Stimulated activated CD4-positive, alpha-beta T cell treated with anti-CD3 and anti-CD28 coated beads, TNF-alpha, amount 100 ng/mL, for 24 hours (primary cell): ENCODE measurements around the gene PSMD8.
"Not testable (repeated sequence)": the region's sequence is repeated elsewhere in the genome, so short reads cannot be mapped to it uniquely, and the experiment has no call there.

Experiments used
- DNase-seq, 3 experiments: peaks; one replicate each; pipeline ENCODE4 v3.0.0-alpha.2; 2020; ENCODE audit warnings: low read depth in 3 of 3

The PSMD8 gene

DNA sequence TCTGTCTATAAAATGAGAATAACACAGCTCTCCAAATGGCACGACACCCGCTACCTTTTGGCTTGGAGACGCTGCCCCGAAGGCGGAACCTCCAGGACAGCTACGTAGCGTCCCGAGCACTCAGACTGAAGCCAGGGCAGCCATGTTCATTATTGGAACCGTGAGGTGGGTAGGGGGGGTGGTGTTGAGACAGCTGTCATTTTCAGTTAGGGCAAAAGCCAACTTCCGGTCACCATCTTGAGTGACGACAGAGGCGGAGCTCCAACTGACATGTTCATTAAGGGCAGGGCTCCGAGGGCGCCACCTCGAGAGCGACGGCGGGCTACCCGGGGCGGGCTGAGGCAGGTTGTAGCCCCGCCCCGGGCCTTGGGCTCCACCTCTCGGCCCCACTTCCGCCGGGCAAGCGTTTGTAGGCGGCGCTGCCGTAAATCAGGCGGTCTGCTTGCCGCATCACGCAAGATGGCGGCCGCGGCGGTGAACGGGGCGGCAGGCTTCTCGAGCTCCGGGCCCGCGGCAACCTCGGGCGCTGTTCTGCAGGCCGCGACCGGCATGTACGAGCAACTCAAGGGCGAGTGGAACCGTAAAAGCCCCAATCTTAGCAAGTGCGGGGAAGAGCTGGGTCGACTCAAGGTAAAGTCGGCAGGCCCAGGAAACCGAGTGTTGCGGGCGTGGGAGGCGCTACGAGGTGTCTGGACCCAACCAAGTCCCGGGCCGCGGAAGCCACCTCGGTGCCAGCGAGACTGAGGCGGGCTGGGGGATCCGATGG, at the start of gene PSMD8:
PSMD8 (plus strand) TSS at position 240 of the 766 bp plus-strand sequence; CDS start at position 271, 31 bp downstream.
- DNase-seq: peak; percentile 96 to 98 (median 96)

GRCh38 chr19:38326591-38326990, 47.8 kb upstream of the PSMD8 start:
- no peak for DNase-seq

DNA sequence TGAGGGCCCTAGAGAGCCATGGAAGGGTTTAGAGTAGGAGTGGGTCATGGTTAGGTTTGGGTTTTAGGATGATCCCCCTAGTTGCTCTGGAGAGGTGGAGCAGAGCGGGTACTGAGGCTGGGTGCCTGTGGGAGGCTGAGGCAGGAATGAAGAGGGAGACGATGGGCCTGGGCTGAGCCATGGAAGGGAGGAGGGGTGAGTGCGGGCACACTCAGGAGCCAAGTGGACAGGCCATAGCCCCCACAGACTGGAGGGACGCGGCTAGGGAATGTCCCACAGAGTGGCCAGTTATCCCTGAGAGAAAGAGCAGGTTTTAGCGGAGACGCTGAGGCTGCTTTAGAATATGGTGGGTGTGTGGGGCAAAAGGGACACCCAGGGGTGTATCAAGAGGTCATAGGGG, 44.7 kb upstream of the PSMD8 start:
- DNase-seq: no peak

- no peak for DNase-seq
Observed at GRCh38 chr19:38331728-38332127, 42.6 kb upstream of the PSMD8 start.

DNA sequence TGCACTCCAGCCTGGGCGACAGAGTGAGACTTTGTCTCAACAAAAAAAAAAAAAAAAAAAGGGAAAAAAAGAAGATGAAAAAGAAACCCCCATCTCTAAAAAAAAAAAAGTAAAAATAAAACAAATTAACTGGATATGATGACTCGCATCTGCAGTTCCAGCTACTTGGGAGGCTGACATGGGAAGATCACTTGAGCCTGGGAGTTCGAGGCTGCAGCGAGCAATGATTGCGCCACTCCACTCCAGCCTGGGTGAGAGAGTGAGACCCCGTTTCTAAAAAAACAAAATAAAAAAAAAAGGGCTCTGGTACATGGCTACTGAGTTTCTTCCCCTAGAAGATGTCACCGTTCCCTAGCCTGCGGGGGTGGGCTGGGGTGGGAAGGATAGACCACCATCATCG, 41.1 kb upstream of the PSMD8 start:
- no peak for DNase-seq

DNA sequence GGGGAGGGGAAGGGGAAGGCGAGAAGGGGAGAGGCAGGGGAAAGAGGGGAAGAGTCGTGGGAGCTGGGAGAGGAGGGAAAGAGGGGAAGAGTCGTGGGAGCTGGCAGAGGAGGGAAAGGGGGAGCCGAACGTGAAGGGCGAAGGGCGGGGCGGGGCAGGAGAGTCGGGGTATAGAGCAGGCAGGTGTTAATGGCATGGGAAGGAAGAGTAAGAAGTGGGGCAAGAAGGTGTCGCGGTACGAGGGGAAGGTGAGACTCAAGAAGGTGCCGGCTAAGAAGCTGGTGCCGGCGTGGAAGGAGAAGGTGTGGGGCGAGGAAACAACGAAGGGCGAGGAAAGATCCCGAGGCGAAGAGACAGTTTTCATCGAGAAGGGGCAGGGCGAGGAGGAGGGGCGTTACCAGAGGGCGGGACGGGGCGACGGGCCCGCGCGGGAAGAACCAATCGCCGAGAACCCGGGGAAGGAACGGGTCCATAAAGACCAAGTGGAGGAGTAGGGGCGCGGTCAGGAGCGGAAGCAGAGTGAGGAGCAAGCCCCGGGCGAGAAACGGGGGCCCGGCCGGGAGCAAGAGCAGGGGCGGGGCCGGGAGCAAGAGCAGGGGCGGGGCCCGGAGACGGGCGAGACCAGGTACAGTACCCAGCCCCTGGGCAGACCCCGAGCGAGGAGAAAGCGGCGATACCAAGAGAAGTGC, 38.3 kb upstream of the PSMD8 start:
- DNase-seq: peak; percentile 91 to 97 (median 92)

DNA sequence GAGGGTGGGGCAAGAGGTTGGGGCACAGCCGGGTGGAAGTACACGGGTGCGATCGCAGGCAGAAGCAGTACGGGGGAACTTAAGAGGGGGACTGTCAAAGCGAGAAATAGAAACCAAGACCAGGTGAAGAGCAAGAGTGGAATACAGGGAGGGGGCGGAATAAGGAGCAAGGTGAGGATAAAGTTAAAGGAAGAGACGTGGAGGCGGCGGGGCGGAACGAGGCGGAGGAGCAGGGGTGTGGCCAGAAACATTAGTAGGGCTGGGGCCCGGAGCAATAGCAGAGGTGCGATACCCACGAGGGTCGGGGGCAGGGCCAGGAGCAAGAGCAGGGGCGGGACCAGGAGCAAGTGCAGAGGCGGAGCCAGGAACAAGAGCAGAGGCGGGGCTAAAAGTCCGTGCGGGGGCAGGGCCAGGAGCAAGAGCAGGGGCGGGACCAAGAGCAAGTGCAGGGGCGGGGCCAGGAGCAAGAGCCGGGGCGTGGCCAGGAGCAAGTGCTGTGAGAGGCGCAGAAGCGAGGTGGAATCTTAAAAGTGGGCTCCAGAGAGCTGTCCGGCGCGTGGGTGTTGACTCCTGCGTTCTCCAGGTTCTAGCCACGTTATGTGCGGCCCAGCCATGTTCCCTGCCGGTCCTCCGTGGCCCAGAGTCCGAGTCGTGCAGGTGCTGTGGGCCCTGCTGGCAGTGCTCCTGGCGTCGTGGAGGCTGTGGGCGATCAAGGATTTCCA, 37.6 kb upstream of the PSMD8 start:
- DNase-seq: peak; percentile 89 to 96 (median 95)

DNA sequence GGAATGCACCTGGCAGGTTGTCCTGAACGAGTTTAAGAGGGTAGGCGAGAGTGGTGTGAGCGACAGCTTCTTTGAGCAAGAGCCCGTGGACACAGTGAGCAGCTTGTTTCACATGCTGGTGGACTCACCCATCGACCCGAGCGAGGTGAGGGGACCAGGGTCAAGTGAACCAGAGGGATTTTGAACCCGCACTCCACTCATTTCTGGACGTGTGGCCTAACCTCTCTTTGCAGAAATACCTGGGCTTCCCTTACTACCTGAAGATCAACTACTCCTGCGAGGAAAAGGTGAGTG, 37.1 kb upstream of the PSMD8 start:
- DNase-seq: no peak

DNA sequence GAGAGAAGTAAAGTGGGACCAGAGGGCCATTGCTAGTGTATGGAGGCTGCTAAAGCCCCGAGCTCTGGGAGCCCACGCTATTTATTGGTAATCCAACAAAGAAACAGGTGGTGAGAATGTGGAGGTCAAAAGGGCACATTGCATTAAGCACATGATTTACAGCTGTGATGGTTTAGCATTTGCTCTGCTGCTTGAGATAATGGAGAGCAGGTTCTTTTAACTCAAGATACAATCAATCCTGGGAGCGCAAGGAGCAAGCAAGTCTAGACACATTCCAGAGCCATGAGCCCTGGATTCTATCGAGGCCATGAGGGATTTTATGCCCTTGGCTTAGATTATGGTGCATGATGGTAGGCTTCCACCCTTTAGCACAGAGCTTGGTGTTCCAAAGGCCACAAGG, 35.4 kb upstream of the PSMD8 start:
- not testable (repeated sequence) for DNase-seq

- no peak for DNase-seq
Observed at GRCh38 chr19:38340927-38341326, 33.4 kb upstream of the PSMD8 start.

GRCh38 chr19:38346837-38347236, 27.5 kb upstream of the PSMD8 start:
- no peak for DNase-seq

GRCh38 chr19:38350883-38351282, 23.5 kb upstream of the PSMD8 start:
- no peak for DNase-seq

DNA sequence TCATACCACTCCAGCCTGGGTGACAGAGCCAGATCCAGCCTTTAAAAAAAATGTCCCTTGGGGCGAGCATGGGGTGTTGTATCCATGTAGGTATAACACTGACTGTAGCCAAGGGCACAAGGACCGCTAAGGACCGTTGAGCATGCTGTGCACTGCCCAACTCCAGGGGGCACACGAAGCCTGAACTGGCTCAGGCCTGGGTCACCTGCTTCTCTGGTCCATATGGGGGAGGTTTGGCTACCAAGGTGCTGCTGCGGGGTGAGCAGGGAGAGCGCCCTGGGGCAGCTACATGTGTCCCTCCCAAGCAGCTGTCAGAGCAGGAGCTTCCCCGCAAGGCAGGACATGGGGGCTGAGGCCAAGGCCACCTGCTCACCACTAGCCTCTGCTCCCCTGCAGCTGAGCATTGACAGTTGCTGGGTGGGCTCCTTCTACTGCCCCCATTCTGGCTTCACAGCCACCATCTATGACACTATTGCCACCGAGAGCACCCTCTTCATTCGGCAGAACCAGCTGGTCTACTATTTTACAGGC, 22.4 kb upstream of the PSMD8 start:
- DNase-seq: no peak

GRCh38 chr19:38352611-38353010, 21.8 kb upstream of the PSMD8 start:
- DNase-seq: no peak

DNA sequence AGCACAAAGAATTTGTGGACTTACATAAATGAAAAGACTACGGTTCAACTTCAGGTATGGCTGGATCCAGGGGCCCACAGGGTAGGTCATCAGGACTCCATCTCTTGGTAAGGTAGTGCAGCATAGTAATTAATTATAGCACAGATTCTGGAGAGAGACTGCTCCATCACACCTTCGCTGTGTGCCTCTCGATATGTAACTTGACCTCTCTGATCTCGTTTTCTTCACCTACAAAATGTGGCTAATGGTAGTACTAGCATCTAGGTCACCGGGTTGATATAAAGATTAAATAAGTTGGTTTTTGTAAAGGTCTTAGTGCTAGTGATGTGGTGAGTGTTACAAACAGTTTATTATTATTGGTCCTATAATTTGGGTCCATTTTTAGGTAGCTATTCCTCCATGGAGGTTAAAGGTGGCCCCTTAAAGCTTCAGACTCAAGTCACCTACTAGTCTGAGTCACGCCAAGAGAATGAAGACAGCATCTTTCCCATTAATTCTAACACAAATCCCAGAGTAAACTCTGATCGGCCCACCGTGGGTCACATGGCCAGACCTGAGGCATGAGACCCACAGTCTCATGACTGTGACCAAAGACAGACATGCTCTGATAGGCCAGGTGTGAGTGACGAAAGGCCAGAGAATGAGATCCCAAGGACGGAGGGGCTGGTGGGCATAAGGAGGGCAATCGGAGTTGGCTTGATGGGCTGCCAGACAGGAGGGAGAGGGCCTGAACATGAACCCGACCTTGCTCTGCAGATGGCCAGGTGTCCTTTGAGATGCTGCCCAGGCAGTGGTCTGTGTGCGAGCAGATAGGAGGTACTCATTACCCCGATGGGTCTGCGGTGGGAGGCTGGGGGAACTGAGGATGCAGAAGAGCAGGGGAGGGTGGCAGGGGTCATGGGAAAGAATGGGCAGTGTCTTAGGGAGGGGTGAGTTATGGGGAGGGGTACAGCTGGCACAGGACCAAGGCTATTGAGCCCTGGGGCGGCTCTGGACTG, 18.3 kb upstream of the PSMD8 start:
- no peak for DNase-seq

DNA sequence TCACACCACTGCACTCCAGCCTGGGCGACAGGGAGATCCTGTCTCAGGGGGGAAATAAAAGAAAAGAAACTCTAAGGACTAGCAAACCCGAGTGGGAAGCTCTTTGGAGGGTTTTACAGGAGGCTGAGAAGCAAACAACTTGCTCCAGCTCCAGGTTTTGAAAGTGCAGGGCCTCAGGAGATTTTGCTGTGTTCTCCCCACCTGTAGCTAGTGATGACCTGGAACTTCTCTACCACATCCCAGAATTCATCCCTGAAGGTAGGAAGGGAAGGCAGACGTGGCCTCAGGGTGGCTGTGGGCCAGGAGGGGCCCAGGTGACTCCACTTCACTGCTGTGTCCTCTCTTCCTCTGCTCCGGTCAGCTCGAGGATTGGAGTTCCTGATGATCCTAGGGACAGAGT, 16.3 kb upstream of the PSMD8 start:
- no peak for DNase-seq

DNA sequence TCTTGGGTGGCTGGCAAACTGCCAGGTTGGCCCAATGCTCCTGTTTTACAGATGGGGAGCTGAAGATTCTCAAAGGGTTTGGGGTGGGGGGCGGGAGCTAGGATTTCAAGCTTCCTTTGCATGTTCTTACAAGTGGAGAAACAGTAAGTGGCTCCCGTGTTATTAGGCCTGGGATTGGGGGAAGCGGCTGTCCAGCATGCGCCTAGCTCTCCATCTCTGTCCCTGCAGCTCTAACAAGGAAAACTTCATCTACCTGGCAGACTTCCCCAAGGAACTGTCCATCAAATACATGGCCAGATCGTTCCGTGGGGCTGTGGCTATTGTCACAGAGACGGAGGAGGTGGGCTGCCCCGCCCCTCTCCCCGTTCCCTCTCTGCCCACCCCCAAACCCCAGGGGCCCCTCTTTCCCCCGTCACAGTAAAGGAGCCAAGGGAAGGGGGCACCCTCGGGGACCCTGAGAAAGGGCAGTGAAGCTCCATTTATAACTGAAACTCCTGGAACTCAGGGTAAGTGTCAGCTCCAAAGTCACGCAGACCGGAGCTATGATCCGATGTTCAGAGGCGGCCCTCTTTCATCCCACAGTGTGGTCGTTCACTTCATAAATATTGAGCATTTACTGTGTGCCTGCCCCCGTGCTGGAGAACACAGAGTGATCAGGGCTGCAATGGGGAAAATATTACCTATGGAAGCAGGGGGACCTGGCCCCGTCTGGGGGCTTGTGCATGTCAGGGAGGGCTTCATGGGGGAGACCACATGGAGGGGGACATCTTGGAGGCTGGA, 14.9 kb upstream of the PSMD8 start:
- DNase-seq: no peak

DNA sequence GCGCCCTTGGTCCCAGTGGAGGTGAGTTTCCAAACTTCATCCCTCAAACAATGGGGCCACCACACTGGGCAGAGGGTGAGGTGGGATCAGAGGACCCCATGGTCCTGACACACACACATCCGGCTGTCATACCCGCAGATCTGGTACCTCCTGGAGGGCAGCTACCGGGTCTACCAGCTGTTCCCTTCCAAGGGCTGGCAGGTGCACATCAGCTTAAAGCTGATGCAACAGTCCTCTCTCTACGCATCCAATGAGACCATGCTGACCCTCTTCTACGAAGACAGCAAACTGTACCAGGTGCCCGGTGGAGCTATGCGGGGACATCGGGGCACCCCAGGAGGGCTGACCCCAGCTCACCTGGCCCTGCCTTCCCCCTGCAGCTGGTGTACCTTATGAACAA, 14.0 kb upstream of the PSMD8 start:
- no peak for DNase-seq

- DNase-seq: no peak
Observed at GRCh38 chr19:38360839-38361631, 13.3 kb upstream of the PSMD8 start.

GRCh38 chr19:38361633-38362075, 12.7 kb upstream of the PSMD8 start:
- DNase-seq: peak; percentile 37 to 79 (median 38)
